MV-4-11 (cell line): ENCODE measurements around the gene MARCHF3.
"Not testable (repeated sequence)": the region's sequence is repeated elsewhere in the genome, so short reads cannot be mapped to it uniquely, and the experiment has no call there.

Source experiments
- DNase-seq: peaks from one replicate; lab custom pipeline; 2025; lab: John Stamatoyannopoulos, UW

The MARCHF3 gene, protein sequence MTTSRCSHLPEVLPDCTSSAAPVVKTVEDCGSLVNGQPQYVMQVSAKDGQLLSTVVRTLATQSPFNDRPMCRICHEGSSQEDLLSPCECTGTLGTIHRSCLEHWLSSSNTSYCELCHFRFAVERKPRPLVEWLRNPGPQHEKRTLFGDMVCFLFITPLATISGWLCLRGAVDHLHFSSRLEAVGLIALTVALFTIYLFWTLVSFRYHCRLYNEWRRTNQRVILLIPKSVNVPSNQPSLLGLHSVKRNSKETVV

DNA sequence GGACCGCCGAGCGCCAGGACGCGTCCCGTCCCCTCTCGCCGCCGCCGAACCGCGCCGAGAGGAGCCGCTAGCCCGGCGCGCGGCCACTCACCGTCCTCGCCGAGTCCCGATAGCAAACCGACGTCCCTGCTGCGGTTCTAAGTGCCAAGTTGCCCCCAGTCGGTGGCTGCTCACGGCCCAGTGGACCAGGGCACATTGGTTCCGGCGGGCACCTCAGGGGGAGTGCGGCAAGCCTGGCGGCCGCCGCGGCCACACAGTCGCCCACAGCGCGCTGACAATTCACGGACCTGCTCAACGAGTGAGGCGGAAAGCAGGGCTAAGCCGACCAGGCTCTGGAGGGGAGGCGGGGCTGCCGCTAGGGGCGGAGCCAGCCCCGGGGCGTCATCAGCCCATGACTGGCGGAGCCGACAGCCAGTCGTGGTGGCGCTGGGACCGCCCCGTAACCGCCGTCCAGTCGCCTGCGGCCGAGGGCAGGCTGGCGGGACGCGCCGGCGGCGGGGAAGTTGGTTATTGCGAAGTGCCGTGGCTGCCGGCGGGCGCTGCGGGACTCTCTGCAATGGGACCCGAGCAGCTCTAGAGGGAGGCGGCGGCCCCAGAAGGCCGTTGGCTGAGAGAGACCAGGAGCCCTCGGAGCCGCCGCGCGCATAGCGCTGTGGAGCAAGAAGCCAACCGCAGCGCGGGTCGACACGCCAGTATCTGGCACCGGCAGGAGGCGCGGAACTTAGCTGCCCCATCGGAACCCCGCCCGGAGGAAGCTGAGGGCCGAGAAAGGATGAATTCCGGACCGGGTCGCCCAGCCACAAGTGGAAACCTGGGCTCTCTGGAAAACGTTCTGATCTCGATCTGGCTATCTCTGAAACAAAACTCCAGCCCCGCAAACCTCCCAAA, at the start of gene MARCHF3:
Gene MARCHF3 (minus strand): TSS at position 300 of the 888 bp plus-strand sequence. CDS start 112,387 bp downstream, outside the sequence.
- DNase-seq: peak; percentile 94

DNA sequence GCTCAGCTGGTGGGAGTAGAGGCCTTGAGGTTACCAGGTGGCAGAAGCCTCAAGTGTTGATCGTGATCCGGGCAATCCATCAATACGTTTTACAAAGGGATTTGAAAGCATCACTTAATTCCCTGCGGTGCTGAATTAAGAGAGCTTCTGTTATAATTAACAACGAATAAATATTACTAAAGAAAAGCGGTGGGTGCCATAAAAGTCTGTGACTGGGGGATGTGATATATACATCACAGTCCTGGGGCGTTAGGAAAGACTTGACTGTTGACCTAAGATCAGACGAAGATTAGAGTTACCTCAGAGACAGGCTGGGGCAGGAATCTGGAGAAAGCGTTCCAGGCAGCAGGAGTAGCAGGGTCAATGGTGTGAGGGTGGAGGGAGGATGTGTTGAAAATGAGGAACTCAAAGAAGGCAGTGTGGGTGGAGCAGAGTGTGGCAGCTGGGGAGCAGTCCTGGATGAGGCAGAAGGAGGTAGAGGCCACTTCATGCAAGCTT, 49.7 kb upstream of the MARCHF3 start:
- peak; percentile 76 for DNase-seq

- no peak for DNase-seq
These were observed 47.0 kb upstream of the MARCHF3 start for GRCh38 chr5:127077366-127077765.

DNA sequence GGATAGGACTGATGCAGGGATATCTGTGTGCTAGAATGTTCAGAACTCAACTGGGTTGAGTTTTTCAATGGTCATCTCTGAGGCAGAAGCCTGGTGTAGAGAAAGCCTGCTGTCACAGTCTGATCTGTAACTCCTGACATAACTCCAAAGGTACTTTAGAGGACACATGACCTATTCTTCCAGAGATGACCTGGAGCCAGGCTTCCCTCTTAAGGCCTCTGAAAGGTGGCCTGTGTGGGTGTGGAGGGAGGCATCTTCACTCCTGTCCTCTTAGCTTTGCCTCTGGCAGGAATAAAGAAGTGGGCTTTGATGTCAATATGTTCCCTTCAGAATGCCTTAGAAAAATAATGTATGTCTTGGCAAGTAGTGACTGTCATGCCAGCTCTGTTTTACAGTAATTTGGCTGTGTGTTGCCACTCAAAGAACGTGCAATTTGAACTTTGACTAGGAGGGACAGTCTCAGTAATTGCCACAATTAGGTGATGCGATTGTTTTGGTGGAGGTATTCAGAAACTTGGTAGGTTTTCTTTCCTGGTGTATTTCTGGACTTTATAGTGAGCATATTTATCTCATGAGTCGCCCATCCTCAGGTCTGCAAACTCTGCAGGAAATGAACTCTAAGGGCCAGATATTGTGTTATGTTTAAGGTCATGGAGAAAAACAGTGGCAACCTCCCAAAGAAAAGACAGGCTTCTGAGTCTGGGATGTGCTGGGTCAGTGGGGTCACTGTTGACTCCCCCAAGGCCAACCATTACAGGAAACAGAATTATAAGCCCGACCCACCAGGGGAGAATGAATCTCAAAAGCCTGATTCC, 46.2 kb upstream of the MARCHF3 start:
- no peak for DNase-seq

DNA sequence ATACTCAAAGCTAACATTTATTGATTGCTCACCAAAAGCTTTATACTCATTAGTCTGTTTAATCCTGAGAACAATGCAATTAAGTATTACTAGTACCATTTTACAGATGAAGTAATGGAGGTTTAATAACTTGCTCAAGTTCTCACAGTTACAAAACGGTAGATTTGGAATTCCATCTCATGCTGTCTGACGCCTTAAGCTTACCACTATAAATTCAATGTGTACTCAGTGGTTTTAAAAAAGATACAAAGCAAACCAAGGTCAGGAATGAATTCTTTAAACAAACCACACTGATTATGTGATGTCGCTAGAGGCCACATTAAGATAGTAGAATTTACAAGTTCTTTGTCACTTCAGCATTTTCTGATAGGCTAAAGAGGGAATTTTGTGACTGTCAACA, 44.1 kb upstream of the MARCHF3 start:
- no peak for DNase-seq

DNA sequence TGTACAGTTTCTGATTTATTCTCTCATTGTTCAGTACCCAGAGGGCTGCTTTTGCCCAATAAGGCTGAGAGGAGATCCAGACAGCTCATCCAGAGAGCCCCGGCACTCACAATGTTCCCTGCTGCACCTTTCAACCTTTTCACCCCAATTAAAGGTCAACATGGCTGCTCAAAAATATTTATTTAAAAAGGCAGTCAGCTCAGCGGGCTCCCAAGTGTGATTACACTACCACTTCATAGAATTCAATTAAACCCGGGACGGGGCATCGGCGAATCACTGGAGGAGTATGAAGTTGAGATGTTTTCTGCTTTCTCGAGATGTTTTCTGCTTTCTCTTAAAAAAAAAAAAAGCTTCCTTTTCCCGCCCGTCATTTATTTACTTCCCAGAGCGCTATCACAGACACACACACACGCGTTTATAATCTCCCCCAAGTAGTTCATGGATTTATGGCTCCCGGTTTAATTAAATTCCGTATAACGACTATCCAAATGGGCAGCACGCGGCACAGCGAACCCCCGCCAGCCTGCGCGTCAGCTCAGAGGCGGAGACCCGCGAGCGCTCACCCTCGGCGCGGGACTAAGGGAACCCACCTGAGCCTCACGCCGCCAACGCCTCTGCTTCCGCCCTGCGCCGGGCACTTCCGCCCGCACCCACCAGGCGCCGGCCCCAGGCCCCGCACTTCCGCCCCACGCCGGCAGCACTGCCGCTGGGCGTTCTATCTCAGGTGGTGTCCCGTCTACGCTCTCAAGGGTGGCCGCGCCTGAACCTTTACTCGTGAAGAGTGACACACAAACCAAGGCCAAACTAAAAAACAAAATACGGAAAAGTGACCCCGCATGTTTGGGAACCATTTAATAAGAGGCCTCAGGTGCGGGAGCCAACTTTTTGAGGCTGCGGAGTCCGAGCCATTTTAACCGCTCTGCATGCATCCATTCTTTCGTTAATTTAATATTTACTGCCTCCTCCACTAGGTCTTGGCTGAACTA, 42.8 kb upstream of the MARCHF3 start, which contains the start of gene C5orf63:
Gene C5orf63 (minus strand): TSS at position 642 of the 986 bp plus-strand sequence. CDS start 14,507 bp downstream, outside the sequence.
- DNase-seq: peak; percentile 51

- DNase-seq: no peak
These were observed 39.9 kb upstream of the MARCHF3 start for GRCh38 chr5:127070243-127070642.

GRCh38 chr5:127068493-127069214, 38.3 kb upstream of the MARCHF3 start:
- DNase-seq: no peak

GRCh38 chr5:127066721-127067120, 36.4 kb upstream of the MARCHF3 start:
- no peak for DNase-seq

DNA sequence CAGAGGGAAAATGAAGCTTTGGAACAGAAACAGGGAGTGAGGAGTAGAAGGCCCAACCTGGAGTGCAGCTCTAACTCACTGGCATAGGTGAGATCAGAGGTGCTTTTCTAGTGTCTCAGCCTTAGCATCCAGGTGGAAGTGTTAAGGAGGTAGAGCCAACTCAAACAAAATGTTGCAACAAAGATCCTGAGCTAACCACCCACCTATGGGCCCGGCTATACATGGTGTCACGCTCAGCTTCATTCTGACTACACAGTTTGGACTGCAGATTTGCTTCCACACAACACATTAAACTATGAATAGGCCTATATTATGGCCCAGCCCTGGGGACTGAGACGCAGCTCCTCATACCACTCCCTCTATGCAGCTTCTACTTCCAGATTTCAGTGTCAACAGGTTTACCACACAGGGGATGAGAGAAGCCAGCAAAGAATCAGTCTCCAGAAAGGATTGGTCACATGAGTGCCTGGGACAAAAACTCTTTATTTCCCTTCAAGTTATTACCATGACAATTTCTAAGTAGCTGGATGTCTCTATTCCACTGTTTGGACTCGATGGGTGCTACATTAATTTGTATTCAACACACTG, 34.0 kb upstream of the MARCHF3 start:
- DNase-seq: no peak

- DNase-seq: no peak
These were observed 33.0 kb upstream of the MARCHF3 start for GRCh38 chr5:127063257-127063913.

DNA sequence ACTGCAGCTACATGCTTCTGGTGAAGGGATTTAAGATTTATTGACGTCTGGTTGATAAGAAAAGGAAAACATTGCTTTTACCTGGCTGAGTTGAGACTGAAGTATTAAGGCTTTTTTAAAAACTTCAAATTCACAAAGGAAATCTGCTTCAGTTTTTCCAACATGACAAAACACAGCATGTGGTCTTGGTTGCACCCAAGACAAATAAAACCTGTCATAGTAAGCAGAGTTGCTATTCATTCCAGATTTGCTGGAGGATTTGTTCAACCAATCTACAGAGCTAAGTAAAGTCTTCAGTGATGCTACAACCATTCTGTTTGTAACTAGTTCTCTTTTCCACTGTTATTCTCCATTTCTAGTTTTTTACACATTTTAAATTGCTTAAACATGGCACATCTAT, 31.6 kb upstream of the MARCHF3 start:
- no peak for DNase-seq

GRCh38 chr5:127061537-127061936, 31.2 kb upstream of the MARCHF3 start:
- DNase-seq: no peak

- peak; percentile 57 for DNase-seq
These were observed 30.2 kb upstream of the MARCHF3 start for GRCh38 chr5:127060470-127060985.

- peak; percentile 68 for DNase-seq
These were observed 26.5 kb upstream of the MARCHF3 start for GRCh38 chr5:127056896-127057295.

DNA sequence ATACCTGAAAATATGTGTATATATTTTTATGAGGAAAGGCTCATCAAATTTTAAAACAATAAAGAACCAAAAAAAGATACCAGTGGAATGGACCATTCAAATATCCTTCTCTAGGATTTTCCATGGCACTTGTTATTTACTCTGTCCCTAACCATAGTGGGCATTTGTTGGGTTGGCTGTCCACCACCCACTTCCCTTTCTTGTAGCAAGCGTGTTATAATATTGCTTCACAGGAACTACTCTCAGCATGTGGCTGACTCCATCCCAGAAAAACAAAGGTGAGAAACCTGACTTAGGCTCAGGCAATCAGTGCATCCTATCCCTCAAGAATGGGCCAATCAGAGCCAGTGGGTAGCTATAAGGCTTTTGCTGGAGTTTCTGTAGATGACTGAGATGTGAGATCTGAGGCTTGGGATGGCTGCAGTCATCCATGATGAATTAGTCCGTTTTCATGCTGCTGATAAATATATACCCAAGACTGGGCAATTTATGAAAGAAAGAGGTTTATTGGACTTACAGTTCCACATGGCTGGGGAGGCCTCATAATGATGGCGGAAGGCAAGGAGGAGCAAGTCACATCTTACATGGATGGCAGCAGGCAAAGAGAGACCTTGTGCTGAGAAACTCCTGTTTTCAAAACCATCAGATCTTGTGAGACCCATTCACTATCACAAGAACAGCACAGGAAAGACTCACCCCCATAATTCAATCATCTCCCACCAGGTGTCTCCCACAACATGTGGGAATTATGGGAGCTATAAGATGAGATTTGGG, 25.7 kb upstream of the MARCHF3 start:
- DNase-seq: peak; percentile 68

- not testable (repeated sequence) for DNase-seq
These were observed 23.2 kb upstream of the MARCHF3 start for GRCh38 chr5:127053551-127053950.

DNA sequence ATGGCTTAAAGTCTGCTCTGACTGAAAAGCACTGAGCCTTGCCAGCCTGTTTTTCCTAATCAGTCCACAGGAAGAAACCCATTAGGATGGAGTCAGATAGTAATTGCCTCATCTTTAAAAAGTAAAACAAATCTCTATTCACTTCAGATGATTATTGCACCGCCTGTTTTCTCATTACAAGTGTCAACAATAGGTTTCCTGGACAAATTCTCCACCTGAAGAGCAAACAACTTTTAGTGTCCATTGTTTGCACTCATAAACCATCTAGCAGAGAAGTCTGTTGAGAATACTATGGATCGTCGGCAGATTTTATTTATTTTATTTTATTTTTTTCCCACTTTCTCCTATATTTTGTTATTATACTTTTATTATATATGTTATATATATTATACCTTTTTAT, 22.7 kb upstream of the MARCHF3 start:
- DNase-seq: no peak
